A673 (cell line): Measurements from ENCODE around the gene SNX24. TPM values are rescaled to one million over a fixed set of nuclear protein-coding genes. Genes with fewer than 3 reads are reported as not detected.
"Not testable (repeated sequence)": the region's sequence is repeated elsewhere in the genome, so short reads cannot be mapped to it uniquely, and the experiment has no call there.

ENCODE experiments used
- BruUV-seq: library from RNA; stranded (reverse); fragments of 400-500 nt; replicated peaks from 2 replicates; lab custom pipeline; 2021; lab: Mats Ljungman, UMichigan
- CTCF ChIA-PET: fragments of 300-600 bp; sonication (Branson Sonifier 250); formaldehyde crosslinking; loops from one replicate; lab custom pipeline; 2022; ENCODE audit warnings: antibody characterized with exemption; lab: Charles Lee
- POLR2A ChIA-PET: fragments of 300-600 bp; sonication (Branson Sonifier 250); formaldehyde crosslinking; loops from one replicate; lab custom pipeline; 2022; ENCODE audit warnings: antibody characterized with exemption; ENCODE audit not compliant: low non-redundant PET; lab: Charles Lee
- DNase-seq: peaks from one replicate; pipeline ENCODE4 v3.0.0-alpha.2; 2015; ENCODE audit warnings: low spot score
- H3K27ac ChIP-seq: fragments of 200-600 bp; sonication (generic); 2 replicates; pipeline ENCODE4 v1.5.1; 2016; ENCODE audit warnings: mixed run types, low read depth, mild to moderate bottlenecking, mixed read lengths, antibody characterized with exemption, low read length; ENCODE audit not compliant: poor library complexity, severe bottlenecking
- H3K27me3 ChIP-seq: fragments of 200-600 bp; sonication (generic); replicated peaks from 2 replicates; pipeline ENCODE4 v1.6.1; 2017; ENCODE audit warnings: mixed run types, low read depth, mild to moderate bottlenecking, mixed read lengths, antibody characterized with exemption, low read length; ENCODE audit not compliant: insufficient read depth, poor library complexity
- H3K36me3 ChIP-seq: fragments of 200-600 bp; sonication (generic); 2 replicates; pipeline ENCODE4 v1.6.1; 2016; ENCODE audit warnings: mixed run types, mild to moderate bottlenecking, mixed read lengths, antibody characterized with exemption, low read length; ENCODE audit not compliant: insufficient read depth, poor library complexity, severe bottlenecking
- H3K4me1 ChIP-seq: fragments of 200-600 bp; sonication (generic); 2 replicates; pipeline ENCODE4 v1.6.1; 2017; ENCODE audit warnings: mixed run types, mild to moderate bottlenecking, mixed read lengths, antibody characterized with exemption, low read length; ENCODE audit not compliant: insufficient read depth, poor library complexity, severe bottlenecking
- H3K4me3 ChIP-seq: fragments of 200-600 bp; sonication (generic); 2 replicates; pipeline ENCODE4 v1.5.1; 2016; ENCODE audit warnings: low read depth, mixed run types, mild to moderate bottlenecking, mixed read lengths, low read length; ENCODE audit not compliant: poor library complexity, severe bottlenecking
- H3K9me3 ChIP-seq: fragments of 200-600 bp; sonication (generic); 2 replicates; pipeline ENCODE4 v1.6.1; 2016; ENCODE audit warnings: mixed run types, low read depth, mild to moderate bottlenecking, mixed read lengths, antibody characterized with exemption, low read length; ENCODE audit not compliant: poor library complexity, severe bottlenecking
- CTCF ChIP-seq: fragments of 300-800, 200-600 bp; sonication (generic); conservative IDR thresholded peaks from 2 replicates; pipeline ENCODE4 v1.5.1; 2017; ENCODE audit warnings: low read depth, mild to moderate bottlenecking, antibody characterized with exemption, low read length, moderate library complexity, mixed read lengths
- EZH2 ChIP-seq: fragments of 200-600 bp; sonication (generic); IDR thresholded peaks from 2 replicates; pipeline ENCODE4 v1.6.1; 2017; ENCODE audit warnings: borderline replicate concordance, low read depth, mild to moderate bottlenecking, mixed read lengths, antibody characterized with exemption, low read length; ENCODE audit not compliant: poor library complexity, severe bottlenecking
- intact Hi-C: fragments of 100-400 bp; cut with micrococcal nuclease; formaldehyde crosslinking; loops from one replicate; pipeline ENCODE4 v1.10.0; 2022; ENCODE audit not compliant: unreplicated experiment
- total RNA-seq: library from RNA; stranded (reverse); gene quantifications from 2 replicates; pipeline ENCODE4 v1.2.3, GENCODE V29; 2021

Gene SNX24
- total RNA-seq, 1 experiment from 2014 or later, result 13.6 TPM

DNA sequence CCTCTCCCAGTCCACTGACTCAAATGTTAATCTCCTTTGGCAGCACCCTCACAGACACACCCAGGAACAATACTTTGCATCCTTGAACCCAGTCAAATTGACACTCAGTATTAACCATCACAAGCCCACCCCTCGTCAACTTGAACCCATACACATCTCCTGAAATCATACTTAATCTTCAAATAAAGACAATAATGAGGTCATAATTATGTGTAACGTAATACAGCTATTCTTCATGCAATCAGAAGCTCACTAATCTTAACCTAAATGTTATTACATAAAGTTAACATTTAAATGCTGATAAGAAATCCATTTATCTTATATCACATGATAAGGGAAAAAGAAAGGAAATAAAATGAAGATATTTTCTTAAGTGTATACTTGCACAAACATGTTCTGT, 125.9 kb downstream of the SNX24 start:
- H3K4me3 ChIP-seq, result no peak overlapping the region
- no peaks in the 10 kb centered on the region for H3K36me3 ChIP-seq
- no peak for TF ChIP-seq CTCF
- no peak for TF ChIP-seq EZH2
- H3K4me1 ChIP-seq, result no peaks in the 10 kb centered on the region
- H3K9me3 ChIP-seq, result no peaks in the 10 kb centered on the region
- H3K27me3 ChIP-seq, result no peaks in the 10 kb centered on the region
- ChIA-PET CTCF (no interaction called here), POLR2A (no interaction called here)
- BruUV-seq, result no TSS peak
- no peak overlapping the region for H3K27ac ChIP-seq
- intact Hi-C loops, result no loop called here
- no peak for DNase-seq

DNA sequence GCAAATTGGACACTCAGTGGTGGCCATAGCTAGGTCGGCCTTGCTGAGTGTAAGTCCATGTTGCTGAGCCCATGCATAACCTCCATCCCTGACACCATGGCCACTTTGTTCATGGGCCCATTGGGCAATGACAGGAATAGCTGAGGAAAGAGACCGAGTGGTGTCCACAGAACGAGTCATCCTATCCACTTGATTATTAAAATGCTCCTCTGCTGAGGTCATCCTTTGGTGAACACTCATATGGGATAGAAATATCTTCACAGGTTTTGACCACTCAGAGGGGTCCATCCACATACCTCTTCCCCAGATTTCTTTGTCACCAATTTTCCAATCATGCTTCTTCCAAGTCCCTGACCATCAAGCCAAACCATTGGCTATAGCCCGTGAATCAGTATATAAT, 127.5 kb downstream of the SNX24 start:
- TF ChIP-seq EZH2 (no peak), CTCF (no peak)
- Histone ChIP-seq H3K4me1 (no peaks in the 10 kb centered on the region), H3K27me3 (no peaks in the 10 kb centered on the region), H3K9me3 (no peaks in the 10 kb centered on the region), H3K36me3 (no peaks in the 10 kb centered on the region), H3K4me3 (no peak overlapping the region), H3K27ac (no peak overlapping the region)
- no peak for DNase-seq
- BruUV-seq, result no TSS peak
- ChIA-PET POLR2A (no interaction called here), CTCF (no interaction called here)
- intact Hi-C loops, result no loop called here

DNA sequence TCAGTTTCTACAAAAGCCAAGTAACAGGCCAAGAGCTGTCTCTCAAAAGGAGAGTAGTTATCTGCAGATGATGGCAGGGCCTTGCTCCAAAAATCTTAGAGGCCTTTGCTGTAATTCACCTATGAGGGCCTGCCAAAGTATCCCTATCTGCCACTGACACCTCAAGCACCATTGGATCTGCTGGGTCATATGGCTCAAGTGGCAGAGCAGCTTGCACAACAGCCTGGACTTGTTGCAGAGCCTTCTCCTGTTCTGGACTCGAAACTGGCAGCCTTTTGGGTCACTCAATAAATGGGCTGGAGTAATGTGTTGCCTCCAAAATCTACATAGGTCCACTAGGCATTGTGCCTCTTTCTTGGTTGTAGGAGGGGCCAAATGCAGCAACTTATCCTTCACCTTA, 128.3 kb downstream of the SNX24 start:
- H3K4me1 ChIP-seq, intact Hi-C loops, CTCF ChIA-PET, H3K27me3 ChIP-seq, H3K4me3 ChIP-seq, BruUV-seq, DNase-seq, H3K27ac ChIP-seq, POLR2A ChIA-PET, H3K36me3 ChIP-seq, H3K9me3 ChIP-seq: not testable (repeated sequence)

DNA sequence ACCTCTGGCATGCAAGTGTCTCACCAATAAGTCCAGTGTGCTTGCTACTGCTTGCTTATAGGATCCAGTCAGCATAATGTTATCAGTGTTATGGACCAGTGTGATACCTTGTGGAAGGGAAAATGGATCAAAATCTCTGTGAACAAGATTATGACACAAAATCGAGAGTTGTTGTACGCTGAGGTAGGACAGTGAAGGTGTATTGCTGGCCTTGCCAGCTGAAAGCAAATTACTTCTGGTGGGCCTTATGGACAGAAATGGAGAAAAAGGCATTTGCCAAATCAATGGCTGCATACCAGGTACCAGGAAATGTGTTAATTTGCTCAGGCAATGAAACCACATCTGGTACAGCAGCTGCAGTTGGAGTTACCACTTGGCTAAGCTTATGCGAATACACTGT, 128.8 kb downstream of the SNX24 start:
- H3K27me3 ChIP-seq, H3K27ac ChIP-seq, POLR2A ChIA-PET, DNase-seq, CTCF ChIA-PET, H3K4me1 ChIP-seq, intact Hi-C loops, H3K4me3 ChIP-seq, BruUV-seq, H3K9me3 ChIP-seq, H3K36me3 ChIP-seq: not testable (repeated sequence)
